ENCODE data around the gene GOLPH3L. TPM values are rescaled to one million over a fixed set of nuclear protein-coding genes. Genes with fewer than 3 reads are reported as not detected.

GOLPH3L gene
- total and polyA plus RNA-seq, 10 of the 15 experiments (the other 5 are each of a cell fraction or from before 2014, with no cell fraction given) = 7.7 to 29.9 (median 19.2) TPM

DNA sequence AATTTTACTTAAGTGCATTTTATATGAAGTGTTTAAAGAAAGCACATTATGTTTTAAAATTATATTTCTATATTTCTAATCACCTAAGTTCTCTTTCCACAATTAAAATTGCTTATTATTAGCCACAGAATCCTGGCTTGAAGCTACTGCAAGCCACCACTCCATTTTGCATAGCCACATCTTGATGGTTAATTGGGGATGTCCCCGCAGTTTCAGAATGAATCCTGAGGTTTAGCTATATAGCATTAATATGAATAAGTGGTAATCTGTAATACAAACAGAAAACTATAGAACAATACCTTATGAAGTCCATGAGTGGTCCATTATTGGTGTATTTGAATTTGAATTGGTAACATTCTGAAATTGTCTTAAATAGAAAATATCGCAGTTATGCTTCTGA is 11.6 kb upstream of the GOLPH3L start (continued):
- TF ChIP-seq USF2 (IDR thresholded peaks at IDR 0.05; ENCODE audit: borderline replicate concordance, low read depth, low read length) (no peak), JUND (IDR thresholded peaks at IDR 0.05; ENCODE audit: low read depth, low read length) (no peak; the same call in 1 of the 2 replicates), ZNF687 (IDR thresholded peaks at IDR 0.05) (no peak), IRF4 (IDR thresholded peaks at IDR 0.05; ENCODE audit: low read depth, low read length) (peak; percentile 67)

GRCh38 chr1:150706091-150706490 is 9.1 kb upstream of the GOLPH3L start:
- DNase-seq (ENCODE audit: low read depth, low spot score) = no peak
- in situ Hi-C loops (cut with MboI) = no loop called here
- ChIA-PET CTCF (no interaction called here), RAD21 (ENCODE audit: unreplicated experiment) (no interaction called here), POLR2A (interaction anchor here (1.4 kb wide), 1 partner anchor 9 kb away, joined by 5 read pairs; the partner anchor contains the start of gene GOLPH3L), SMC1A (ENCODE audit: uncharacterized antibody, unreplicated experiment) (no interaction called here)
- no peak for FAIRE-seq
- no peak overlapping the region for H3K9ac ChIP-seq (ENCODE audit: control insufficient read depth, insufficient read depth, low read length)
- H3K4me2 ChIP-seq (ENCODE audit: control insufficient read depth, insufficient read depth) = no peak overlapping the region
- no peaks in the 10 kb centered on the region for H4K20me1 ChIP-seq (ENCODE audit: control insufficient read depth, insufficient read depth)
- no peaks in the 10 kb centered on the region for H3K36me3 ChIP-seq (ENCODE audit: control insufficient read depth in 2 of 2, insufficient read depth in 2 of 2, low read length in 1 of 2)
- no peak for ATAC-seq
- H3K79me2 ChIP-seq (ENCODE audit: control insufficient read depth, insufficient read depth, low read length) = no peaks in the 10 kb centered on the region
- 90% methylated on average over 1 of the region's 1 CpG for WGBS (ENCODE audit: insufficient coverage, insufficient replicate concordance, low lambda C conversion rate, missing lambda C conversion rate)
- H2AFZ ChIP-seq (ENCODE audit: control insufficient read depth, low read depth, low read length) = no peak overlapping the region
- no TSS peak for BruUV-seq (replicated peaks)
- H3K4me1 ChIP-seq (ENCODE audit: control insufficient read depth, insufficient read depth, low read length) = peaks cover 13% of the 10 kb centered on the region; the same call in 1 of the 2 replicates
- H3K27me3 ChIP-seq (replicated peaks in 1 of 2; ENCODE audit: control insufficient read depth in 2 of 2, insufficient read depth in 2 of 2, low read length in 1 of 2) = no peaks in the 10 kb centered on the region; a peak in 1 of 4 replicates
- no peak overlapping the region for H3K27ac ChIP-seq (ENCODE audit: control insufficient read depth, insufficient read depth)
- H3K4me3 ChIP-seq = no peak overlapping the region
- H3K9me3 ChIP-seq (replicated peaks; ENCODE audit: control insufficient read depth, insufficient read depth, low read length) = no peaks in the 10 kb centered on the region
- intact Hi-C loops (cut with micrococcal nuclease; ENCODE audit: unreplicated experiment) = no loop called here
- TF ChIP-seq FOXK2 (IDR thresholded peaks at IDR 0.05) = no peak
- TF ChIP-seq KLF5 (IDR thresholded peaks at IDR 0.05; ENCODE audit: partially characterized antibody) = no peak
- TF ChIP-seq PKNOX1 (IDR thresholded peaks at IDR 0.05) = no peak
- TF ChIP-seq MXI1 (IDR thresholded peaks at IDR 0.05; ENCODE audit: low read depth, low read length) = no peak
- no peak for TF ChIP-seq PAX5 (IDR thresholded peaks at IDR 0.05; ENCODE audit: borderline replicate concordance, low read depth, low read length)
- TF ChIP-seq NKRF (conservative IDR thresholded peaks at IDR 0.05) = no peak
- no peak for TF ChIP-seq POLR2AphosphoS2 (IDR thresholded peaks at IDR 0.05; ENCODE audit: low read depth, low read length)
